WI38 (cell line): ENCODE results near the gene EIF4G1.

Experiments used
- H3K4me3 ChIP-seq: 2 replicates; pipeline ENCODE4 v1.5.1; 2011; ENCODE audit warnings: low read depth, mild to moderate bottlenecking, control low read depth, low read length
- TF ChIP-seq, protein P1 (sequence below): IDR thresholded peaks from 2 replicates; pipeline ENCODE4 v1.5.1; 2012; ENCODE audit warnings: low read depth, mild to moderate bottlenecking, control low read depth, low read length

The EIF4G1 gene

DNA sequence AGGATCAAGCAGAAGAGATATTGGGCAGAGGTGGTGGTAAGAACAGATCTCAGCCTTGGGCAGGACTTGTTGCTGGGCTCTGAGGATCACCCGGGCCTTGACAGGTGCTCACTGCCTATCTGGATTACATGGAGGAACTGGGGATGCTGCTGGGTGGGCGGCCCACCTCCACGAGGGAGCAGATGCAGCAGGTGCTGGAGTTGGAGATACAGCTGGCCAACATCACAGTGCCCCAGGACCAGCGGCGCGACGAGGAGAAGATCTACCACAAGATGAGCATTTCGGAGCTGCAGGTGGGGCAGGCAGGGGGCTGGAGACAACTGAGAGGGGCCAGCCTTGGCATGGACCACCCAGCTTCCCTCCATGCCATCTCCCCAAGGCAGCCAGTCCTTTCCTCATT, 30.7 kb upstream of the EIF4G1 start:
- H3K4me3 ChIP-seq, result no peak overlapping the region
- TF ChIP-seq, protein P1, sequence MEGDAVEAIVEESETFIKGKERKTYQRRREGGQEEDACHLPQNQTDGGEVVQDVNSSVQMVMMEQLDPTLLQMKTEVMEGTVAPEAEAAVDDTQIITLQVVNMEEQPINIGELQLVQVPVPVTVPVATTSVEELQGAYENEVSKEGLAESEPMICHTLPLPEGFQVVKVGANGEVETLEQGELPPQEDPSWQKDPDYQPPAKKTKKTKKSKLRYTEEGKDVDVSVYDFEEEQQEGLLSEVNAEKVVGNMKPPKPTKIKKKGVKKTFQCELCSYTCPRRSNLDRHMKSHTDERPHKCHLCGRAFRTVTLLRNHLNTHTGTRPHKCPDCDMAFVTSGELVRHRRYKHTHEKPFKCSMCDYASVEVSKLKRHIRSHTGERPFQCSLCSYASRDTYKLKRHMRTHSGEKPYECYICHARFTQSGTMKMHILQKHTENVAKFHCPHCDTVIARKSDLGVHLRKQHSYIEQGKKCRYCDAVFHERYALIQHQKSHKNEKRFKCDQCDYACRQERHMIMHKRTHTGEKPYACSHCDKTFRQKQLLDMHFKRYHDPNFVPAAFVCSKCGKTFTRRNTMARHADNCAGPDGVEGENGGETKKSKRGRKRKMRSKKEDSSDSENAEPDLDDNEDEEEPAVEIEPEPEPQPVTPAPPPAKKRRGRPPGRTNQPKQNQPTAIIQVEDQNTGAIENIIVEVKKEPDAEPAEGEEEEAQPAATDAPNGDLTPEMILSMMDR, result no peak

DNA sequence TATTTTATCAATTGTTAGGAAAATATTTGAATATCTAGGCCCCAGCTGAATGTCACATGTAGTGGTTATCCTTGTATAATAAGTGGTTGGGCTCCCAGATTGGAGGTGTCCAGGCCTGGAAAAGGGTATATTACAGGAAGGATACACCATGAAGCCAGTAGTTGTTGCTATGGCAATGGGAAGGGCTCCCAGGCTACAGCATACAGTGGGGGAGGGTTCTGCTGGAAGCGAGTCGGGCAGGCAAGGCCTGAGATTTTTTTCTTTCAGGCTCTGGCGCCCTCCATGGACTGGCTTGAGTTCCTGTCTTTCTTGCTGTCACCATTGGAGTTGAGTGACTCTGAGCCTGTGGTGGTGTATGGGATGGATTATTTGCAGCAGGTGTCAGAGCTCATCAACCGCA, 29.7 kb upstream of the EIF4G1 start:
- H3K4me3 ChIP-seq, result no peak overlapping the region
- TF ChIP-seq, protein P1, result peak; percentile 38; the same call in 1 of the 2 replicates

DNA sequence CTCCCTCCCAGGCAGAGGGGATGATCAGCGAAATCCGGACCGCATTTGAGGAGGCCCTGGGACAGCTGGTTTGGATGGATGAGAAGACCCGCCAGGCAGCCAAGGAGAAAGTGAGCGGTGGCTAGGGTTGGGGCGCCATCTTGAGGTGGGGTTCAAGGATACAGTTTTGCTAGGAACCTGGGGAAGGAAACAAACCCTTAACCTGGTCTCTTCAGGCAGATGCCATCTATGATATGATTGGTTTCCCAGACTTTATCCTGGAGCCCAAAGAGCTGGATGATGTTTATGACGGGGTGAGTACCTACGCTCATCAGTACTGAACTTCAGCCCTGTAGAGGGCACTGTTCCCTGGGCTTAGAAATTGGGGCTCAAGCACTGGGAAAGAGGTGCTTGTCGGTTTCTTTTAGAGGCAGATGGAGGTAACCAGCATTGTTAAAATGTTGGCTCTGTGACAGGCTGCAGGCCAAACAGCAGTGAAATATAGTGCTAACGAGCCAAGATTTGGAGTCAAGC, 24.9 kb upstream of the EIF4G1 start:
- TF ChIP-seq, protein P1, result peak; percentile 59
- no peak overlapping the region for H3K4me3 ChIP-seq

DNA sequence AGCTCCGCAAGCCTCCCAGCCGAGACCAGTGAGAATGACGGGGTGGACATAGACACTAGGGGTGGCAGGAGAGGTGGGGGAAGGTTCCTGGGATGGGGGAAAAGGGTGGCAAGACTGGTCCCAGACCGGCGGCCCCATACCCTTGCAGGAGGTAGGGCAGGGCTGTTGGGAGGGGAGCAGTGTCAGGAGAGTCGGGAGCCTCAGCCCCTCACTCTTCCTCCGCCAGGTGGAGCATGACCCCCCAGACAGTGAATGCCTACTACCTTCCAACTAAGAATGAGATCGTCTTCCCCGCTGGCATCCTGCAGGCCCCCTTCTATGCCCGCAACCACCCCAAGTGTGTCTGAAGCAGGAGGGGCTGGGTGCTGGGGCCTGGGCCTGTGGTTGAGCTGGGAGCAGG, 24.1 kb upstream of the EIF4G1 start:
- H3K4me3 ChIP-seq, result no peak overlapping the region
- TF ChIP-seq, protein P1, result no peak

DNA sequence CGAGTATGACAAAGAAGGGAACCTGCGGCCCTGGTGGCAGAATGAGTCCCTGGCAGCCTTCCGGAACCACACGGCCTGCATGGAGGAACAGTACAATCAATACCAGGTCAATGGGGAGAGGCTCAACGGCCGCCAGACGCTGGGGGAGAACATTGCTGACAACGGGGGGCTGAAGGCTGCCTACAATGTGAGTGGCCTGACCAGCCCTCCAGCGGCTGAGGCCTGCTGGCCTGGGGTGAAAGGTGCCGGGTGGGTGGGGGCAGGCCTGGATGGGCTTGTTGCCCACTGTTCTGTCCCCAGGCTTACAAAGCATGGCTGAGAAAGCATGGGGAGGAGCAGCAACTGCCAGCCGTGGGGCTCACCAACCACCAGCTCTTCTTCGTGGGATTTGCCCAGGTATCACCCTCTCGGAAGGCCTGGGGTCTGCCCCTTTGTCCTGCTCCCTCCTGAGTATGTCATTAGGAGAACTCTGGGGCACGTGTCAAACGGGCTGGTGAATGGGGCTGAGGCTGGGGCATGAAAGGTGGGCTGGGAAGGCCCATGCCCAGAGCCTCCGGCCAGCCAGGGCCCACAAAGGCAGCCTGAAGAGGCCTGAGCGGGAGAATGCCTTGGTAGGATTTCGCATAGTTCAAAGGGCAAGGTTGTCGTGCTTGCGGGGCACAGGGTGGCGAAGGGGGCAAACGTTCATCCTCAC, 23.2 kb upstream of the EIF4G1 start:
- TF ChIP-seq, protein P1, result no peak

DNA sequence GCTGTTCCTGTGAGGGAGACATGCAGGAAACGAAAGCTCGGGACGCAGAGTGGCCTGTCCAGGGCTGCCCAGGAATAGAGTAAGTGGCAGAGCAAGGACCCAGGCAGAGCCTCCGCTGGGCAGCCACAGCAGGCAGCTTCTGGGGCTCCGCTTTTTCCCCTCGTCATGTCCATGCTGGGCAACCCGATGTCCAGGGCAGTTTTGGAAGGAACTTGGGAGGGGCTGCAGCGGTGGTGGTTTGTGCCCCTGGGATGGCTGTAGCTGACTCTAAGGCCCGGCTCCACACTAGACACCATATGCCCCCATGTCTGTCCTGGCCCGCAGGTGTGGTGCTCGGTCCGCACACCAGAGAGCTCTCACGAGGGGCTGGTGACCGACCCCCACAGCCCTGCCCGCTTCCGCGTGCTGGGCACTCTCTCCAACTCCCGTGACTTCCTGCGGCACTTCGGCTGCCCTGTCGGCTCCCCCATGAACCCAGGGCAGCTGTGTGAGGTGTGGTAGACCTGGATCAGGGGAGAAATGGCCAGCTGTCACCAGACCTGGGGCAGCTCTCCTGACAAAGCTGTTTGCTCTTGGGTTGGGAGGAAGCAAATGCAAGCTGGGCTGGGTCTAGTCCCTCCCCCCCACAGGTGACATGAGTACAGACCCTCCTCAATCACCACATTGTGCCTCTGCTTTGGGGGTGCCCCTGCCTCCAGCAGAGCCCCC, 22.5 kb upstream of the EIF4G1 start:
- TF ChIP-seq, protein P1, result no peak
- H3K4me3 ChIP-seq, result no peak overlapping the region

More for the DNA sequence above, 23.2 kb upstream of the EIF4G1 start:
- H3K4me3 ChIP-seq, result no peak overlapping the region

DNA sequence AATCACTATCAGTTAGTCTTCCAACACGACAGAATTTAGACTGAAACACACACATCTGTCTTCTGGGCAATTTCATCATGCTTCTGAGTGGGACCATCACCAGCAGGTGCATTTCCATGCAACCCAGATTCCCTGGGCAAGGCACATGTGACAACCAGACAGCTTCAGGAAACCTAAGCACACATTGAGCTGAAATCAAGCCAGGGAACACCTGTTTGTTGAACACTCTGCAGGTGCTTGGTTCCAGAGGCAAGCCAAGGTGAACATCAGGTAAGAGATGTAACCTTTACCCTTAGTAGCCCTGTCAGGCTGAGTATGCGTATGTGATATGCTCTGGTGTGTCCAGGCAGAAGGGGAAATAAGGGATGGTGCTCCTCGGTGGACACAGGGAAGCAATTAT, 18.6 kb upstream of the EIF4G1 start:
- H3K4me3 ChIP-seq, result no peak overlapping the region
- TF ChIP-seq, protein P1, result no peak
